IMR-90 (cell line): Measurements from ENCODE around the gene NDEL1. TPM values are rescaled to one million over a fixed set of nuclear protein-coding genes. Genes with fewer than 3 reads are reported as not detected.

Source experiments
- ATAC-seq: fragments of 200-7000 bp; cut with Tn5 transposase; 2 replicates; pipeline ENCODE4 v1.9.1; 2020; ENCODE audit warnings: low read depth, mild to moderate bottlenecking, moderate library complexity
- BruUV-seq: library from RNA; stranded (reverse); fragments of 400-500 nt; replicated peaks from 2 replicates; lab custom pipeline; 2021; lab: Mats Ljungman, UMichigan
- CTCF ChIA-PET: fragments of 300-600 bp; formaldehyde crosslinking; extraction: SDS; loops from one replicate; lab custom pipeline; 2021; ENCODE audit warnings: antibody characterized with exemption; lab: Yijun Ruan, JAX
- POLR2A ChIA-PET: fragments of 300-600 bp; sonication (Branson Sonifier 250); formaldehyde crosslinking; loops from one replicate; lab custom pipeline; 2022; ENCODE audit warnings: antibody characterized with exemption; ENCODE audit not compliant: unreplicated experiment; lab: Charles Lee
- DNase-seq: peaks from one replicate; pipeline ENCODE4 v3.0.0; 2013
- H2AFZ ChIP-seq: replicated peaks from 2 replicates; pipeline ENCODE3; 2013; ENCODE audit warnings: low read length, mild to moderate bottlenecking; ENCODE audit not compliant: poor library complexity
- H2AK5ac ChIP-seq: 2 replicates; pipeline ENCODE4 v1.6.1; 2013; ENCODE audit warnings: low read depth, low read length, inconsistent platforms
- H2AK9ac ChIP-seq: replicated peaks from 2 replicates; pipeline ENCODE3; 2013; ENCODE audit warnings: mild to moderate bottlenecking, low read depth, low read length, moderate library complexity; ENCODE audit not compliant: poor library complexity
- H2BK120ac ChIP-seq: 2 replicates; pipeline ENCODE4 v1.6.1; 2013; ENCODE audit warnings: low read depth, low read length, inconsistent platforms
- H2BK15ac ChIP-seq: 3 replicates; pipeline ENCODE4 v1.6.1; 2013; ENCODE audit warnings: low read depth, low read length, inconsistent platforms
- H2BK20ac ChIP-seq: 2 replicates; pipeline ENCODE4 v1.6.1; 2013; ENCODE audit warnings: low read depth, mild to moderate bottlenecking, inconsistent platforms, low read length, moderate library complexity
- H2BK5ac ChIP-seq: 2 replicates; pipeline ENCODE4 v1.6.1; 2013; ENCODE audit warnings: mild to moderate bottlenecking, low read depth, low read length, inconsistent platforms; ENCODE audit not compliant: poor library complexity, severe bottlenecking
- H3K14ac ChIP-seq: replicated peaks from 2 replicates; pipeline ENCODE4 v1.6.1; 2013; ENCODE audit warnings: low read depth, low read length, inconsistent platforms
- H3K18ac ChIP-seq: 2 replicates; pipeline ENCODE4 v1.6.1; 2013; ENCODE audit warnings: low read depth, low read length, control low read depth
- H3K23ac ChIP-seq: 2 replicates; pipeline ENCODE4 v1.6.1; 2013; ENCODE audit warnings: low read depth, low read length, inconsistent platforms
- H3K27ac ChIP-seq: 2 replicates; pipeline ENCODE4 v1.5.1; 2013; ENCODE audit warnings: mild to moderate bottlenecking, control low read depth, low read length; ENCODE audit not compliant: insufficient read depth
- H3K27me3 ChIP-seq: 2 replicates; pipeline ENCODE4 v1.6.1; 2013; ENCODE audit warnings: low read length; ENCODE audit not compliant: control insufficient read depth, insufficient read depth
- H3K36me3 ChIP-seq: 2 replicates; pipeline ENCODE4 v1.6.1; 2013; ENCODE audit warnings: low read length, mixed read lengths; ENCODE audit not compliant: control insufficient read depth, insufficient read depth
- H3K4ac ChIP-seq: 2 replicates; pipeline ENCODE4 v1.6.1; 2013; ENCODE audit warnings: low read depth, low read length, inconsistent platforms
- H3K4me1 ChIP-seq: 2 replicates; pipeline ENCODE4 v1.6.1; 2013; ENCODE audit warnings: low read length, mixed read lengths; ENCODE audit not compliant: control insufficient read depth, insufficient read depth
- H3K4me2 ChIP-seq: 2 replicates; pipeline ENCODE4 v1.6.1; 2013; ENCODE audit warnings: low read depth, mild to moderate bottlenecking, control low read depth, low read length, moderate library complexity
- H3K4me3 ChIP-seq: 2 replicates; pipeline ENCODE4 v1.5.1; 2013; ENCODE audit warnings: low read depth, mild to moderate bottlenecking, control low read depth, low read length, moderate library complexity; ENCODE audit not compliant: insufficient read depth
- H3K56ac ChIP-seq: 2 replicates; pipeline ENCODE4 v1.6.1; 2013; ENCODE audit warnings: low read length, inconsistent platforms; ENCODE audit not compliant: insufficient read depth; ENCODE audit errors: extremely low read depth
- H3K79me1 ChIP-seq, 2 experiments: 2 replicates each; pipeline ENCODE4 v1.6.1; 2013; ENCODE audit warnings: low read length in 2 of 2, inconsistent platforms in 1 of 2, low read depth in 1 of 2
- H3K9ac ChIP-seq: 2 replicates; pipeline ENCODE4 v1.6.1; 2013; ENCODE audit warnings: low read depth, low read length, control low read depth
- H3K9me1 ChIP-seq: 2 replicates; pipeline ENCODE4 v1.6.1; 2013; ENCODE audit warnings: low read length, inconsistent platforms; ENCODE audit not compliant: insufficient read depth
- H3K9me3 ChIP-seq: 2 replicates; pipeline ENCODE4 v1.6.1; 2013; ENCODE audit warnings: low read length; ENCODE audit not compliant: control insufficient read depth, insufficient read depth
- H4K20me1 ChIP-seq: 2 replicates; pipeline ENCODE4 v1.6.1; 2013; ENCODE audit warnings: low read length, inconsistent platforms; ENCODE audit not compliant: insufficient read depth
- H4K5ac ChIP-seq: 2 replicates; pipeline ENCODE4 v1.6.1; 2013; ENCODE audit warnings: mild to moderate bottlenecking, low read depth, low read length, control low read depth
- H4K8ac ChIP-seq, 2 experiments: 2 replicates each; pipeline ENCODE4 v1.6.1; 2013; ENCODE audit warnings: low read depth in 2 of 2, low read length in 2 of 2, control low read depth in 1 of 2, inconsistent platforms in 1 of 2
- H4K91ac ChIP-seq: 2 replicates; pipeline ENCODE4 v1.6.1; 2013; ENCODE audit warnings: low read depth, low read length, inconsistent platforms; ENCODE audit not compliant: insufficient read depth
- CTCF ChIP-seq: conservative IDR thresholded peaks from 2 replicates; pipeline ENCODE4 v1.5.1; 2012; ENCODE audit warnings: mild to moderate bottlenecking, low read depth, low read length, improper control_type of control experiment
- FOS ChIP-seq: fragments of 150-350 bp; IDR thresholded peaks from 2 replicates; pipeline ENCODE4 v1.6.1; 2016; ENCODE audit warnings: low read depth, low read length
- RFX5 ChIP-seq: IDR thresholded peaks from 2 replicates; pipeline ENCODE4 v1.8.0; 2012; ENCODE audit warnings: low read depth, mild to moderate bottlenecking, low read length, moderate library complexity
- WGBS, 2 experiments: methylation state at CpG; one replicate each; pipeline versions ENCODE4 v1.1.5 to v1.1.7; 2013; ENCODE audit warnings: missing lambda C conversion rate in 2 of 2; ENCODE audit not compliant: insufficient read length in 1 of 2; ENCODE audit errors: extremely low coverage in 2 of 2; 5-methylcytosine and 5-hydroxymethylcytosine counted together
- dilution Hi-C: fragments of 300-500 bp; cut with HindIII; formaldehyde crosslinking; loops from one replicate; pipeline ENCODE4 v1.14.3; 2018; ENCODE audit warnings: low sequenced_read_pairs; ENCODE audit not compliant: unreplicated experiment
- in situ Hi-C: fragments of 300-500 bp; cut with MboI; formaldehyde crosslinking; loops from 3 replicates; pipeline ENCODE4 v1.14.3; 2019; ENCODE audit warnings: low sequenced_read_pairs, inconsistent platforms, mixed read lengths
- intact Hi-C: fragments of 100-400 bp; cut with micrococcal nuclease; formaldehyde crosslinking; loops from 2 replicates; pipeline ENCODE4 v1.10.0; 2022
- polyA plus RNA-seq, 3 experiments: library from polyadenylated mRNA; depleted of rRNA; stranded (reverse); fragments of >200 nt; gene quantifications; 2 replicates each; pipeline ENCODE4 v1.2.3, GENCODE V29; 2012; ENCODE audit warnings: low replicate concordance in 1 of 3
- total RNA-seq: library from RNA; depleted of rRNA; stranded (reverse); fragments of >200 nt; gene quantifications from 2 replicates; pipeline ENCODE4 v1.2.3, GENCODE V29; 2012

Gene NDEL1
- total and polyA plus RNA-seq, 2 of the 4 experiments (the other 2 are of a cell fraction) = 28.9 to 95.6 TPM

DNA sequence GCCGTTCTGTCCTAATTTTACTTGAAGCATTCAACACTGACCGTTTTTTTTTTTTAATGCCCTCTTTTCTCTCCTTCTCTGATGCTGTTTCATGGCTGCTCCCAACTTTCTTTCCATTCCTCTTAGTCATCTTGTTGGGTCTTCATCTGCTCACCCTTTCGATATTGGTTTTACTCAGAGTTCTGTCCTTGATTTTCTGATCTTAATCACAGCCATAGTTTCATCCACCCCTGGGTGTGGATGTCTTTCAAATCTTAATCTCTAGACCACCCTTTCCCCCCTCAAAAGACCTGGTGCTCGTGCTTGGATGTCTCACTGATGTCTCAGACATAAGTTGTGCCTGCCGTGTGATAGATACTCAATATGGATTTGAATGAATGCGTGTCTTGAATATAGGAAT lies 22.4 kb downstream of the NDEL1 start:
- ChIA-PET POLR2A (no interaction called here), CTCF (no interaction called here)
- Histone ChIP-seq H3K18ac (no peak overlapping the region), H3K36me3 (peaks cover 54% of the 10 kb centered on the region), H4K5ac (no peak overlapping the region), H2AK9ac (no peak overlapping the region), H3K4me1 (no peaks in the 10 kb centered on the region), H3K4ac (no peak overlapping the region), H2BK20ac (no peak overlapping the region), H3K9ac (no peak overlapping the region), H3K4me2 (no peak overlapping the region), H3K14ac (no peak overlapping the region), H2AFZ (no peak overlapping the region), H3K56ac (no peak overlapping the region), H4K91ac (no peak overlapping the region), H2BK5ac (no peak overlapping the region), H3K79me1 (peaks cover 34 to 48% of the 10 kb centered on the region in 2 experiments), H3K27me3 (no peaks in the 10 kb centered on the region), H3K27ac (no peak overlapping the region), H2BK15ac (no peak overlapping the region), H3K9me1 (no peaks in the 10 kb centered on the region; the same call in 1 of the 2 replicates), H3K23ac (no peak overlapping the region), H4K8ac (no peak overlapping the region), H3K9me3 (no peaks in the 10 kb centered on the region), H3K4me3 (no peak overlapping the region), H2AK5ac (no peak overlapping the region), H2BK120ac (no peak overlapping the region), H4K20me1 (peaks cover 34% of the 10 kb centered on the region)
- ATAC-seq = no peak
- no TSS peak for BruUV-seq
- in situ Hi-C loops = no loop called here
- dilution Hi-C loops = no loop called here
- intact Hi-C loops = no loop called here
- TF ChIP-seq FOS (no peak), CTCF (no peak), RFX5 (no peak)
- WGBS, 2 experiments = 85% methylated on average over 2 of the region's 6 CpGs; no CpG with 5 or more reads in 1 of the 2 experiments
- DNase-seq = no peak
